Subcutaneous abdominal adipose tissue (tissue), 5 donors: ENCODE measurements around the gene FSTL5.
"Not testable (repeated sequence)": the region's sequence is repeated elsewhere in the genome, so short reads cannot be mapped to it uniquely, and the experiment has no call there.

Experiments
- H3K27ac ChIP-seq: one replicate; pipeline ENCODE4 v1.7.0; 2013; ENCODE audit warnings: low read depth, mild to moderate bottlenecking, inconsistent platforms, low read length, moderate library complexity
- H3K27me3 ChIP-seq, 5 donors: one replicate each; pipeline ENCODE4 v1.7.0; 2013; ENCODE audit warnings: low read length in 5 of 5, inconsistent platforms in 1 of 5; ENCODE audit not compliant: control insufficient read depth in 5 of 5, insufficient read depth in 4 of 5
- H3K36me3 ChIP-seq, 5 donors: one replicate each; pipeline ENCODE4 v1.7.0; 2013; ENCODE audit warnings: low read length in 5 of 5; ENCODE audit not compliant: control insufficient read depth in 5 of 5, insufficient read depth in 5 of 5
- H3K4me1 ChIP-seq, 5 donors: one replicate each; pipeline ENCODE4 v1.7.0; 2013; ENCODE audit warnings: low read length in 5 of 5, mild to moderate bottlenecking in 3 of 5, moderate library complexity in 1 of 5; ENCODE audit not compliant: control insufficient read depth in 5 of 5, insufficient read depth in 5 of 5
- H3K4me3 ChIP-seq, 5 donors: one replicate each; pipeline ENCODE4 v1.7.0; 2013; ENCODE audit warnings: low read length in 5 of 5, low read depth in 1 of 5
- H3K9ac ChIP-seq, 5 donors: one replicate each; pipeline ENCODE4 v1.7.0; 2013; ENCODE audit warnings: low read length in 5 of 5, mild to moderate bottlenecking in 4 of 5, moderate library complexity in 3 of 5
- H3K9me3 ChIP-seq, 5 donors: one replicate each; pipeline ENCODE4 v1.7.0; 2013; ENCODE audit warnings: low read length in 5 of 5; ENCODE audit not compliant: control insufficient read depth in 5 of 5
- donor health status: healthy.
- donor health status: healthy.
- donor health status: healthy.
- donor health status: healthy.
- donor health status: healthy.

FSTL5 gene

DNA sequence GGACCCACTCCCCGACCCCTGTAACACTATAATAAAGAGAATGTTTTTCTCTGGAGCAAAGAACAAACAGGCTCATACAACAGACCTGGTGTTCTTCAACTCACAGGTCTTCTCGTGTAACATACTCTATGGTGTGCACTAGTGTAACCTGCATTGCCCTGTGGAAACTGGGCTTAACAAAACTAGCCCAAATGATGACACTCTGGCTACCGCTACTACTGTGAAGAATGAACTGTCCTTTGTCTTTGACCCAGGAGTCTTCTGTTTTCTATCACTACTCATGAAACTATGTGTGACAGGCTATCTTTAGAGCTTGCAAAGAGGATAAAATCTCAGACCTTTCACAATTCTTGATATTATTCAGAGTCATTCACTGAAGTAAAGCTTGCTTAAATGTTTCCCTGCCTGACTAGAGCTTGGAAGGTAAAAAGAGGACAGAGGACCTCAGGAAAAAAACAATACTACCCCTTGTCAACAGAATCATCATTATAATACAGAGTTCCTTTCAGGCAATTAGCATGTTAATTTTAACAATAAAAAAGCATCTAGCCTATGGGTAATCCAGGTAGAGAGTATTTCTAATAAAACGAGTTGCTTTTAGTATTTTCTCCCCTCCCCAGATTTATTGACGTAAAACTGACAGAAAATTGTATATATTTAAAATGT, 59.2 kb downstream of the FSTL5 start:
- Histone ChIP-seq H3K36me3 (no peaks in the 10 kb centered on the region), H3K9ac (no peak overlapping the region), H3K27me3 (no peaks in the 10 kb centered on the region), H3K4me1 (no peaks in the 10 kb centered on the region), H3K27ac (no peak overlapping the region), H3K9me3 (peaks cover 0 to 4% (median 0%) of the 10 kb centered on the region in 5 donors), H3K4me3 (no peak overlapping the region)

DNA sequence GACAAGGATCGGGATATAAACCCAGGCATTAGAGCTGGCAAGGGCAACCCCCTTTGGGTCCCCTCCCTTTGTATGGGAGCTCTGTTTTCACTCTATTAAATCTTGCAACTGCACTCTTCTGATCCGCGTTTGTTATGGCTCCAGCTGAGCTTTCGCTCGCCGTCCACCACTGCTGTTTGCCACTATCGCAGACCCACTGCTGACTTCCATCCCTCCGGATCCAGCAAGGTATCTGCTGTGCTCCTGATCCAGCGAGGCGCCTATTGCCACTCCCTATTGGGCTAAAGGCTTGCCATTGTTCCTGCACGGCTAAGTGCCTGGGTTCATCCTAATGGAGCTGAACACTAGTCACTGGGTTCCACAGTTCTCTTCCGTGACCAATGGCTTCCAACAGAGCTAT, 59.9 kb downstream of the FSTL5 start:
- H3K4me3 ChIP-seq, H3K27ac ChIP-seq, H3K27me3 ChIP-seq, H3K36me3 ChIP-seq, H3K9me3 ChIP-seq, H3K4me1 ChIP-seq, H3K9ac ChIP-seq: not testable (repeated sequence)

DNA sequence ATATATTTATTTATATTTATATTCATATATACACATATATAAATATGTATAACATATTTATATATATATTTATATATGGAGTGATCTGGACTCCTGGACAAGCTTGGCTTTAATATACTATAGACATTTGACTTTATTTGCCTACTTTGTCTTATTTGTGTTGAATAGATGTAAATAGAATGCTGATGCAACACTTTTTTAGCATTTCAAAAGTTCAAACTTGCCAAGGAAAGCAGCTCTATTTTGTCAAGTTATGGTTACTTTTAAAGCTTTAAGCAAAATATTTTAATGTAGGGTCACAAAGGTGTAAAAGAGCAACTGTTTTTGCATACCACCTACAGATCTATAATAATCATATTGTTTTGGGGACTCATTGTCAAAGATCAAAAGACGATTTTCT, 61.1 kb downstream of the FSTL5 start:
- H3K4me1 ChIP-seq: no peaks in the 10 kb centered on the region
- H3K9me3 ChIP-seq: peaks cover 0 to 5% (median 0%) of the 10 kb centered on the region in 5 donors
- no peaks in the 10 kb centered on the region for H3K27me3 ChIP-seq
- H3K27ac ChIP-seq: no peak overlapping the region
- H3K4me3 ChIP-seq: no peak overlapping the region
- H3K9ac ChIP-seq: no peak overlapping the region
- no peaks in the 10 kb centered on the region for H3K36me3 ChIP-seq

- Histone ChIP-seq H3K9ac (no peak overlapping the region), H3K4me1 (no peaks in the 10 kb centered on the region), H3K9me3 (peaks cover 0 to 5% (median 0%) of the 10 kb centered on the region in 5 donors), H3K27me3 (no peaks in the 10 kb centered on the region), H3K27ac (no peak overlapping the region), H3K4me3 (no peak overlapping the region), H3K36me3 (no peaks in the 10 kb centered on the region)
Observed at GRCh38 chr4:162101337-162101736, 62.5 kb downstream of the FSTL5 start.

GRCh38 chr4:162075726-162076125, 88.1 kb downstream of the FSTL5 start:
- H3K4me1 ChIP-seq: no peaks in the 10 kb centered on the region
- no peaks in the 10 kb centered on the region for H3K27me3 ChIP-seq
- H3K9ac ChIP-seq: no peak overlapping the region
- H3K9me3 ChIP-seq: no peaks in the 10 kb centered on the region
- no peak overlapping the region for H3K4me3 ChIP-seq
- H3K36me3 ChIP-seq: no peaks in the 10 kb centered on the region
- no peak overlapping the region for H3K27ac ChIP-seq

GRCh38 chr4:162061214-162061613, 102.6 kb downstream of the FSTL5 start:
- H3K4me3 ChIP-seq: no peak overlapping the region
- H3K9ac ChIP-seq: no peak overlapping the region
- H3K9me3 ChIP-seq: peaks cover 0 to 2% (median 0%) of the 10 kb centered on the region in 5 donors
- H3K36me3 ChIP-seq: no peaks in the 10 kb centered on the region
- H3K27me3 ChIP-seq: no peaks in the 10 kb centered on the region
- no peak overlapping the region for H3K27ac ChIP-seq
- H3K4me1 ChIP-seq: no peaks in the 10 kb centered on the region

GRCh38 chr4:162059656-162060055, 104.1 kb downstream of the FSTL5 start:
- Histone ChIP-seq H3K9me3 (no peaks in the 10 kb centered on the region), H3K4me3 (no peak overlapping the region), H3K4me1 (no peaks in the 10 kb centered on the region), H3K9ac (no peak overlapping the region), H3K27ac (no peak overlapping the region), H3K36me3 (no peaks in the 10 kb centered on the region), H3K27me3 (no peaks in the 10 kb centered on the region)

DNA sequence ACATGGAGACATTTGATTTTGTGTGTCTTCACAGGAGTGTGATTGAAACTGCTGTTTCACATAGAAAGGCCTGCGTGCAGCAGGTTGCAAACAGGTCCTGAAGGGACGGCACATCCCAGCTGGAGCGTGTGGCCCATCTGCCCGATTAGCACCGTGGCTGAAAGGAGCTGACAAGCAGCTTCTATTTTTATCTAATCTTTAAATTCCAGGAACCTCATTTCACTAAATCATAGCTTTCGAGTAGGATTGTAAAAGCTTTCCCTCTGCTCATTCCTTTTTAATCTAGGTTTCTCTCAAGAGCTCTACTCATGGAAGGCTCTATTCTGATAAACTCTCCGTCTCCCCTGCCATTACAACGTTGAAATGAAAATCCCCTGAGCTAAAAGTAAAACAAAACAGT, 106.8 kb downstream of the FSTL5 start:
- no peaks in the 10 kb centered on the region for H3K4me1 ChIP-seq
- H3K9ac ChIP-seq: no peak overlapping the region
- no peaks in the 10 kb centered on the region for H3K36me3 ChIP-seq
- no peaks in the 10 kb centered on the region for H3K9me3 ChIP-seq
- no peak overlapping the region for H3K4me3 ChIP-seq
- H3K27me3 ChIP-seq: no peaks in the 10 kb centered on the region
- H3K27ac ChIP-seq: no peak overlapping the region

- H3K27me3 ChIP-seq: no peaks in the 10 kb centered on the region
- no peaks in the 10 kb centered on the region for H3K4me1 ChIP-seq
- no peak overlapping the region for H3K9ac ChIP-seq
- H3K27ac ChIP-seq: no peak overlapping the region
- H3K36me3 ChIP-seq: no peaks in the 10 kb centered on the region
- no peak overlapping the region for H3K4me3 ChIP-seq
- no peaks in the 10 kb centered on the region for H3K9me3 ChIP-seq
Observed at GRCh38 chr4:162046135-162046534, 117.7 kb downstream of the FSTL5 start.

DNA sequence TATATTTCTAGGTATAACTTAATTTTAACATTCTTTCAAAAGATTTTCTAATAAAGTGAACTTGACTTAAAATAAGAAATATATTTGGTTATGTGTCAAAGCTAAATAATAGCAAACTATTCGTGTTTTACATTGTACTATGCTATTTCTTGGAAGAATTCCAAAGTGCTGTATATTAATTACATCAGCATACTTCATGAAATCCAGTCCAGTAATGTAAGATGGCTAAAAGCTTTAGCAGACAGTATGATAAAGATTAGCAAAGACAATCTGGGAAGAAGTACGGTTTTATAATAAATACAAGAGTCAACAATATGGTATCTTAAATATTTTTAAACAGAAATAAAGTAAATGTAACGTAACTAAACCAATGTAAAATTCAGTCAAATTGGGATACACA, 125.7 kb downstream of the FSTL5 start:
- Histone ChIP-seq H3K4me1 (no peaks in the 10 kb centered on the region), H3K9me3 (no peaks in the 10 kb centered on the region), H3K4me3 (no peak overlapping the region), H3K9ac (no peak overlapping the region), H3K36me3 (no peaks in the 10 kb centered on the region), H3K27ac (no peak overlapping the region), H3K27me3 (no peaks in the 10 kb centered on the region)

- no peak overlapping the region for H3K27ac ChIP-seq
- H3K27me3 ChIP-seq: no peaks in the 10 kb centered on the region
- no peaks in the 10 kb centered on the region for H3K9me3 ChIP-seq
- H3K36me3 ChIP-seq: no peaks in the 10 kb centered on the region
- H3K4me3 ChIP-seq: no peak overlapping the region
- H3K9ac ChIP-seq: no peak overlapping the region
- no peaks in the 10 kb centered on the region for H3K4me1 ChIP-seq
Observed at GRCh38 chr4:162017863-162018262, 145.9 kb downstream of the FSTL5 start.
